ENCODE results near the gene NIPSNAP3A. TPM values are rescaled to one million over a fixed set of nuclear protein-coding genes. Genes with fewer than 3 reads are reported as not detected.

Gene NIPSNAP3A
- total and polyA plus RNA-seq, 2 donors (not counting 3 experiments of a cell fraction or from before 2014, with no cell fraction given) = 27.2 TPM

DNA sequence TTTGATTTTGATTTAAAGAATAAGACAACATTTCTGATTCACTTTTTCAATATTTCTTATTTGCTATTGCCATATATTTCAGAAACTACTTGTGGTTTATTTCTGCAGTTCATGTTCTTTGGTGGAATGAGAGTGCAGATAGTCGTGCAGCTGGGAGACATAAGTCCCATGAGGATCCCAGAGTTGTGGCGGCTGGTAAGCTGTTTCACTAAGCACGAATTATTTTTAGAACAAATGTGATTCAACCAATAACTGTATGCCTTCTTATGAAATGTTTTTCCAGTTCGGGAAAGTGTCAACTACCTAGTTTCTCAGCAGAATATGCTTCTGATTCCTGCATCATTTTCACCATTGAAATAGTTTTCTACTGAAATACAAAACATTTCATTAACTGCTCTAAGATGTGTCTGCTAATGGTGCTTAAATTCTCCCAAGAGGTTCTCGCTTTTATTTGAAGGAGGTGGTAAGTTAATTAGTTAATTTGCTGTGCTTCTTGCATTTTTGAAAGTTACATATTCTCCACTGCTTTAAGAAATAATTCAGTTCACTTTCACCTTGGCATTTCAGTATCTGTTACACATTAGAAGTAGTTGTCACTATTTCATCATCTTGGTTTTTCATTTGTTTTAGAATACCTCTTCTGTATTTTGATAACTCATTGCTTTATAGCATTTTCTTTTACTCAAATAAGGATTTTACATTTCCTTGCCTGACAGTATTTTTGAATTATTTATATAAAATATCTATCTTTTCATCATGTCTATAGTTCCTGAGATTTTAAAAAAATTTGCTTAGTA lies 25.4 kb downstream of the NIPSNAP3A start:
- no peak for FAIRE-seq
- Histone ChIP-seq H3K4me1 (ENCODE audit: control insufficient read depth, extremely low read depth, insufficient read depth, low read length) (no peaks in the 10 kb centered on the region), H3K9me1 (replicated peaks; ENCODE audit: control insufficient read depth, extremely low read depth, insufficient read depth, low read length) (no peaks in the 10 kb centered on the region), H3K27ac (ENCODE audit: insufficient read depth, low read depth, low read length) (no peak overlapping the region), H3K9me3 (replicated peaks; ENCODE audit: control insufficient read depth, insufficient read depth, low read length) (no peaks in the 10 kb centered on the region), H3K4me2 (ENCODE audit: insufficient read depth, low read length) (no peak overlapping the region), H3K36me3 (ENCODE audit: control insufficient read depth in 2 of 2, extremely low read depth in 1 of 2, insufficient read depth in 2 of 2, low read length in 2 of 2) (no peaks in the 10 kb centered on the region), H3K9ac (replicated peaks; ENCODE audit: extremely low read depth, insufficient read depth, low read length) (no peak overlapping the region), H3K79me2 (ENCODE audit: control insufficient read depth, insufficient read depth, low read length) (no peaks in the 10 kb centered on the region), H2AFZ (ENCODE audit: low read depth, low read length) (no peak overlapping the region), H3K4me3 (replicated peaks in 1 of 3; ENCODE audit: insufficient read depth in 1 of 3, low read depth in 1 of 3, low read length in 3 of 3) (no peak overlapping the region), H4K20me1 (replicated peaks; ENCODE audit: control insufficient read depth, extremely low read depth, insufficient read depth, low read length) (no peaks in the 10 kb centered on the region), H3K27me3 (ENCODE audit: control insufficient read depth in 2 of 2, insufficient read depth in 2 of 2, low read length in 2 of 2) (peaks cover 0 to 5% of the 10 kb centered on the region in 2 experiments)
- dilution Hi-C loops (cut with MboI; ENCODE audit: extremely low pct_ligation_motif_present, low sequenced_read_pairs) = no loop called here
- no TSS peak for BruUV-seq (replicated peaks)
- ChIA-PET POLR2A (no interaction called here), CTCF (interaction anchor here (1.1 kb wide), 1 partner anchor 57 kb away, joined by 4 read pairs; no protein-coding TSS in a partner anchor)
- intact Hi-C loops (cut with micrococcal nuclease) = no loop called here
- TF ChIP-seq, protein P1, sequence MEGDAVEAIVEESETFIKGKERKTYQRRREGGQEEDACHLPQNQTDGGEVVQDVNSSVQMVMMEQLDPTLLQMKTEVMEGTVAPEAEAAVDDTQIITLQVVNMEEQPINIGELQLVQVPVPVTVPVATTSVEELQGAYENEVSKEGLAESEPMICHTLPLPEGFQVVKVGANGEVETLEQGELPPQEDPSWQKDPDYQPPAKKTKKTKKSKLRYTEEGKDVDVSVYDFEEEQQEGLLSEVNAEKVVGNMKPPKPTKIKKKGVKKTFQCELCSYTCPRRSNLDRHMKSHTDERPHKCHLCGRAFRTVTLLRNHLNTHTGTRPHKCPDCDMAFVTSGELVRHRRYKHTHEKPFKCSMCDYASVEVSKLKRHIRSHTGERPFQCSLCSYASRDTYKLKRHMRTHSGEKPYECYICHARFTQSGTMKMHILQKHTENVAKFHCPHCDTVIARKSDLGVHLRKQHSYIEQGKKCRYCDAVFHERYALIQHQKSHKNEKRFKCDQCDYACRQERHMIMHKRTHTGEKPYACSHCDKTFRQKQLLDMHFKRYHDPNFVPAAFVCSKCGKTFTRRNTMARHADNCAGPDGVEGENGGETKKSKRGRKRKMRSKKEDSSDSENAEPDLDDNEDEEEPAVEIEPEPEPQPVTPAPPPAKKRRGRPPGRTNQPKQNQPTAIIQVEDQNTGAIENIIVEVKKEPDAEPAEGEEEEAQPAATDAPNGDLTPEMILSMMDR (IDR thresholded peaks at IDR 0.05; ENCODE audit: extremely low read depth in 1 of 2, insufficient read depth in 1 of 2, low read depth in 1 of 2, low read length in 2 of 2) = no peak
- no peak for TF ChIP-seq POLR2A (IDR thresholded peaks at IDR 0.05; ENCODE audit: low read depth, low read length)
- TF ChIP-seq, protein P2, sequence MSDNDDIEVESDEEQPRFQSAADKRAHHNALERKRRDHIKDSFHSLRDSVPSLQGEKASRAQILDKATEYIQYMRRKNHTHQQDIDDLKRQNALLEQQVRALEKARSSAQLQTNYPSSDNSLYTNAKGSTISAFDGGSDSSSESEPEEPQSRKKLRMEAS (IDR thresholded peaks at IDR 0.05; ENCODE audit: insufficient read depth, insufficient read length) = no peak
- DNase-seq (ENCODE audit: low read depth, low spot score) = no peak

DNA sequence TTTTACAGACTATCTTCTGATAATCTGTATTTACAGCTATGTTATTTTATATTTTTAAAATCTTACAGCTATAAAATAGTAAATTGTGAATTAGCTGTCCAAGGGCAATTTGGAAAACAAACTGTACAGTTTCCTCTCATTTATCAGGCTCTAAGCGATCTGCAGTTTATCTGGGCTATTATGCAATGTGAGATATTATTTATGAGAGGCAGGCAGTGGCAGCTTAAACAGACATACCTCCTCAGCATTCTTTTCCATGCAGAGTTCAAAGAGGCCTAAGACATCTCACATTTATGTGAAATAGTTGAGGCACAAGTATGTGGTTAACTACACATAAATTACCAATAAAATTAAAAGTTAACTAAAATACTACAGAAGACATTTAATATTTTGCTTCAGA lies 26.6 kb downstream of the NIPSNAP3A start:
- Histone ChIP-seq H3K27me3 (ENCODE audit: control insufficient read depth in 2 of 2, insufficient read depth in 2 of 2, low read length in 2 of 2) (peaks cover 0 to 5% of the 10 kb centered on the region in 2 experiments), H3K9me3 (replicated peaks; ENCODE audit: control insufficient read depth, insufficient read depth, low read length) (no peaks in the 10 kb centered on the region), H3K4me2 (ENCODE audit: insufficient read depth, low read length) (no peak overlapping the region), H2AFZ (ENCODE audit: low read depth, low read length) (no peak overlapping the region), H3K4me3 (replicated peaks in 1 of 3; ENCODE audit: insufficient read depth in 1 of 3, low read depth in 1 of 3, low read length in 3 of 3) (no peak overlapping the region), H3K4me1 (ENCODE audit: control insufficient read depth, extremely low read depth, insufficient read depth, low read length) (no peaks in the 10 kb centered on the region), H3K9ac (replicated peaks; ENCODE audit: extremely low read depth, insufficient read depth, low read length) (no peak overlapping the region), H3K36me3 (ENCODE audit: control insufficient read depth in 2 of 2, extremely low read depth in 1 of 2, insufficient read depth in 2 of 2, low read length in 2 of 2) (no peaks in the 10 kb centered on the region), H3K9me1 (replicated peaks; ENCODE audit: control insufficient read depth, extremely low read depth, insufficient read depth, low read length) (no peaks in the 10 kb centered on the region), H4K20me1 (replicated peaks; ENCODE audit: control insufficient read depth, extremely low read depth, insufficient read depth, low read length) (no peaks in the 10 kb centered on the region), H3K27ac (ENCODE audit: insufficient read depth, low read depth, low read length) (no peak overlapping the region), H3K79me2 (ENCODE audit: control insufficient read depth, insufficient read depth, low read length) (no peaks in the 10 kb centered on the region)
- DNase-seq (ENCODE audit: low read depth, low spot score) (no peak), FAIRE-seq (no peak)
- no TSS peak for BruUV-seq (replicated peaks)
- CTCF ChIA-PET = no interaction called here
- TF ChIP-seq EZH2 (IDR thresholded peaks at IDR 0.05; ENCODE audit: borderline replicate concordance, low read depth, low read length, severe bottlenecking) (no peak), JUN (IDR thresholded peaks at IDR 0.05; ENCODE audit: borderline replicate concordance, insufficient read depth, insufficient read length, low read depth) (no peak), MYC (IDR thresholded peaks at IDR 0.05; ENCODE audit: low read depth, low read length) (no peak), POLR2AphosphoS5 (IDR thresholded peaks at IDR 0.05; ENCODE audit: insufficient read depth, low read depth, low read length) (no peak), POLR2A (IDR thresholded peaks at IDR 0.05; ENCODE audit: low read depth, low read length) (no peak), FOS (IDR thresholded peaks at IDR 0.05; ENCODE audit: borderline replicate concordance, insufficient read depth, low read length) (no peak), GATA2 (IDR thresholded peaks at IDR 0.05; ENCODE audit: insufficient read depth, insufficient read length, low read depth, low read length) (no peak)
- TF ChIP-seq, protein P2 (IDR thresholded peaks at IDR 0.05; ENCODE audit: insufficient read depth, insufficient read length) = no peak
- TF ChIP-seq, protein P1 (IDR thresholded peaks at IDR 0.05; ENCODE audit: extremely low read depth in 1 of 2, insufficient read depth in 1 of 2, low read depth in 1 of 2, low read length in 2 of 2) = no peak
- intact Hi-C loops (cut with micrococcal nuclease) (no loop called here), dilution Hi-C loops (cut with MboI; ENCODE audit: extremely low pct_ligation_motif_present, low sequenced_read_pairs) (no loop called here)
- POLR2A ChIA-PET = no interaction called here
